Limb (tissue), 2 donors: Measurements from ENCODE around the gene PPP2R2D.

Experiments
- DNase-seq, 2 donors: peaks; one replicate each; pipeline ENCODE4 v3.0.0-alpha.2; 2016; ENCODE audit errors: extremely low spot score in 2 of 2

The PPP2R2D gene

DNA sequence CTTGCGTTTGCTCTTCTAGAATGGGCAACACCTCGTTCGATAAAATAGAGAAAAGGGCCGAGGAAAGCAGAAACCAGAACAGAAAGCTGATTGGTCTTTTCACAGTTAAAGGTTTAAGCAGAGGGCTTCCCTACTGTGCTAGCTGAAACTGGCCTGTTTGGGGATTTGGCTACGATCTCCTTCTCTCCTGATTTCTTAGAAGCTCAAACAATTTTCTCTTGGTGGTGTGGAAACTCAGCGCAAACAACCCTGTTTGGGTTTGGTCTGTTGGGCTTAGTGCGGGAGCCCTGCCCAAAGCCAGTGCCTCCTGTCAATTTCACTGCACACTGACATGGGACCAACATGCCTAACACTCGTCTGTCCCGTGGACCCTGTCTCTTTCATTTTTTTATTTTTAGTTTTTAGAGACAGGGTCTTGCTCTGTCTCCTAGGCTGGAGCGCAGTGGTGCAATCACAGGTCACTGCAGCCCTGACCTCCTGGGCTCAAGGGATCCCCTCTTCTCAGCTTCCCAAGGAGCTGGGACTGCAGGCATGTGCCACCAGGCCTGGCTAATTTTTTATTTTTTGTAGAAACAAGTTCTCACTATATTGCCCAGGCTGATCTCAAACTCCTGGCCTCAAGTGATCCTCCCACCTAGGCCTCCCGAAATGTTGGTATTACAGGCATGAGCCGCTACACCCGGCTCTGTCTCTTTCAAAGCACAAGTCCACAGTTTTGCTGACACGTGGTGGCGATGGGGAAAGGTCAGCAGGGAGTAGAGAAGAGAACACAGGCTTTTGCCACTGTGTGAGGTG, 97.4 kb downstream of the PPP2R2D start:
- DNase-seq, result no peak

DNA sequence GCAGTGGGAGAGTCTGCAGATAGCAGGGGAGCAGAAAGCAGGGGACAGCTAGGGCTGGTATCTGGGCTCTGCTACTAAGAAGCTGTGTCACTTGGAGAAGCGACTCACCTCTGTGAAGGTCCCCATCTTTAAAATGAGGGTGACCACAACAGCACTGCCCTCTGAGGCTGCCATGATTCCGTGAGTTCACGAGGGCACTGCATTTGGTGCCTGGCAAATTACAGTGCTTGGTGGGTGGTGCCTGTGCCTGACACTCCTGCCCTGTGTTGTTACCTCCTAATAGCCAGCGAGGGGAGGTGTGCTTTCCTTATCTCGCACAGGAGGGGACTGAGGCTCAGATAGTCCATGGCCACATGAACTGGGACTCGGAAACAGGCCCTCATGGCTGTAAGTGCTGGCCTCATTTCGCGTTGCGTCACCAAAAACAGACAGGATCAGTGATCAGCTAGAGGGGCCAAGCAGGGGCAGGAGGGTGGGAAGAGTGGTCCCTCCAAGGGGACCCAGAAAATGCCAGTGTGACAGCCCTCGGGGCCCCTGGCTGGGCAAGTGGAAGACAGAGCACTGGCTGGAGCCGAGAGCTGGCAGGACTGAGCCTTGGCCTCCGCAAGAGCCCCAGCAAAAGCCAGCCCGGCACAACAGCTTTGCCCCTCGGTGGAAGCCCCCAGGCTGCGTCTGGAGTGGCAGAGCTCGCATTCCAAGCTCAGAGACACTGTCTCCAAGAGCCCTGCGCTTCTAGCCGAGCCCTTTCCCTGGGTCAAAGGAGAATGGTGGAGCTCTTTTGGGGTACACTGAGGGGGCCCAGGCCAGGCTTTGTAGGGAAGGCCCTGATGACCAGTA, 98.3 kb downstream of the PPP2R2D start:
- no peak for DNase-seq

DNA sequence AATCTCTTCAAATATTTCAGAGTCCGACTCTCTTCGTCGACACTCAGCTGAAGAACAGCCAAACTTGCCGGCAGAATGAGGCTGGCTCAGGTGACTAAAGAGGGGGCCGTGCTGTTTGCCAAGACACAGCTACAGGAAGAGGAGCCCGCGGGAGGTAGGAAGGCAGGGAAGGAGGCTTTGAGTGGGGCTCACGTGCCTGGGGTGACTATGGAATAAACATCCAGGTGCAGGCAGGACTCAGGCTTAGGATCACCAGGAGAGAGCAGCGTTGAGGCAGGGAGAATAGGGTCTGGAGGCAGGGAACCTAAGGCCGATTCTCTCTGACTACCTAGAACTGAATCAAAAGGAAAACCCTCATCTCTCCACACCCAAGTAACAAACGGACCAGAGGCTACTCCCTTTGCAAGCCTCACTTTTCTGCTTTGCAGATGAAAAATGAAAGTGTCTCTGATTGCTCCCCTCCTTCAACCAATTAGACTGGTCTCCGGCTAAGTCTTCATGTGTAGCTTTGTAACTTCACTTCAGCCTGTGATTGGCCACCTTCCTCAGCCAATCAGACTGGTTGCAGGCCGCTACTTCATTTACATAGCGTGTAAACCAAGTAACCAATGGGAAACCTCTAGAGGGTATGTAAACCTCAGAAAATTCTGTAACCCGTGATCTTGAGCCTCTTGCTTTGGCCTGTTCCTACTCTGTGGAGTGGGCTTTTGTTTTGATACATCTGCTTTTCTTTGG, 100.6 kb downstream of the PPP2R2D start:
- no peak for DNase-seq

DNA sequence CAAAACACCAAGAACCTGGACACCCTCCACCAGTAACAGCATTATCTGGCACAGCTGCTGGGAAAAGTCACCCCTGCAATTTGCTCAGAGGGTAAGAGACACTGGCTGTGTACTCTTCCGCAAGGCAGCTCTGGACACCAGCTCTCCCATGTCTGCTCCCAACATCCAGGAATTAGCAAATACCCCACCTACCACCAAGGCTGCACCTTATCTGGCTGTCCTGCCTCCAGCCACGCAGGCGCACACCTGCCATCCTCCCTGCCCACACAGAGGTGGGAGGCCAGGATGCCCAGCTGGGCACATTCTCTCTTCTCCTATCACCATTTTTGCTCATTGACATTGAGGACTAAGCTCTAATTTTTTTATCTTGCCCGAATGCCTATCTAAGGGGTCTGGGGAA, 101.2 kb downstream of the PPP2R2D start:
- no peak for DNase-seq

DNA sequence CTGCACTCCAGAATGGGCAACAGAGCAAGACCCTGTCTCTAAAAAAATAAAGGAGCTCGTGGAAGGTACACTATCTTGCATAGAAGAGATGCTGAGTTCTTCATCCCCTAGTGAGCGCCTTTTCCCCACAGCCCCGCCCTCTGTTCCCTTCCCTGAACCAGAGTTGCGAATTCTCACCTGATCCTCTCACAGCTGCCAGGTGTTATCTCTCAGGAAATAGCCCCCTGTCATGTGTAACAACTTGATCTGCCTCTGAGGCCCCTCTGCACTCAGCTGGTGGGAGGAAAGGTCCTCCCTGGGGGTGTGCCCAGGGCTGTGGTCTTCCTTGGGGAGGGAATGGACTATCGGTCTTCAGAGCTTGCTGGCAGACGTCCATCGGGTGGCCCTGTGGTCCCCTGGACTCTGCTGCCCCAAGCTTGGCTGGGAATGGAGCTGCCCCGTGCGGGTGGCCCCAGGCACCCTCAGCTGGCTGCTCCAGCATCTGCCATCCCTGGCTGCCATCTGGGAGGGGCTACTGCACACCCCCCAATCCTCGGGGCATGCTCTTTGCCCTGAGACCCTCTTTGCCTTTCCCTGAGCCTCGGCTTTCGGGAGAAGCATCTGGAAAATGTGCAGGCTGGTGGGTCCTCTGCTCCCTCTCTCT, 102.6 kb downstream of the PPP2R2D start:
- DNase-seq, result no peak

DNA sequence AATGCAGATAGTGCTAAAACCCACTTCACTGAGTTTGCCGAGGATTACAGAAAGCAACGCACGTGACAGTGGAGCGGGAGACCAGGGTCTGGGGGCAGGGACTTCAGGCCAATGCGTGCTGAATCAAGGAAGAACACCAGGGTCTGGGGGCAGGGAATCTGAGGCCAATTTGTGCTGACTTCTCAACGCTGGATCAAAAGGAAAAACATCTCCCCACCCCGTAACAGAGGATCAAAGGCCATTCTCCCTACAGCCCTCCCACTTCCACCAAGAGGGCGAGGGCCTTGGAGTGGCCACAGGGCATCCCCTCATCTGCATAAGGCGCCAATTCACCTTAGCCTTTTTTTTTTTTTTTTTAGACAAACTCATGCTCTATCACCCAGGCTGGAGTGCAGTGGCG, 103.2 kb downstream of the PPP2R2D start:
- no peak for DNase-seq

DNA sequence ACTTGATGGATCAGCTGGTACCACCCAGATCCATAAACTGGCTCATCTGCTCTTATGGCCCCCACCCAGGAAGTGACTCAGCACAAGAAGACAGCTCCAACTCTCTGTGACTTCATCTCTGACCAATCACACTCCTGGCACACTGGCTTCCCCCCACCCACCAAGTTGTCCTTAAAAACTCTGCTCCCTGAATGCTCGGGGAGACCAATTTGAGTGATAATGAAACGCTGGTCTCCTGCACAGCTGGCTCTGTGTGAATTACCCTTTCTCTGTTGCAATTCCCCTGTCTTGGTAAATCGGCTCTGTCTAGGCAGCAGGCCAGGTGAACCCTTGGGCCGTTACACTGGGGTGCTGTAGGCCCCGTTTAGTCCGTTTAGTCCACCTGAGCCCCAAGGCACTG, 104.3 kb downstream of the PPP2R2D start:
- DNase-seq, result no peak

DNA sequence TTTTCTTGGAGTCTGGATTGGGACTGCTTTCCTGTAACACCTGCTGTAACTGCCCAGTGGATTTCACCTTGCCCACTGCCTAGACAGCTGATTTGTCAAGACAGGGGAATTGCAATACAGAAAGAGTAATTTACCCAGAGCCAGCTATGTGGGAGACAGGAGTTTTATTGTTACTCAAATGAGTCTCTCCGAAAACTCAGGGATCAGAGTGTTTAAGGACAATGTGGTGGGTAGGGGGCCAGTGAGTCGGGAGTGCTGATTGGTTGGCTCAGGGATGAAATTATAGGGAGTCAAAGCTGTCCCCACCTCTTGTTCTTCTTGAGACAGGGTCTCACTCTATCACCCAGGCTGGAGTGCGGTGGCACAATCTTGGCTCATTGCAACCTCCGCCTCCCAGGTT, 106.2 kb downstream of the PPP2R2D start:
- DNase-seq, result no peak

DNA sequence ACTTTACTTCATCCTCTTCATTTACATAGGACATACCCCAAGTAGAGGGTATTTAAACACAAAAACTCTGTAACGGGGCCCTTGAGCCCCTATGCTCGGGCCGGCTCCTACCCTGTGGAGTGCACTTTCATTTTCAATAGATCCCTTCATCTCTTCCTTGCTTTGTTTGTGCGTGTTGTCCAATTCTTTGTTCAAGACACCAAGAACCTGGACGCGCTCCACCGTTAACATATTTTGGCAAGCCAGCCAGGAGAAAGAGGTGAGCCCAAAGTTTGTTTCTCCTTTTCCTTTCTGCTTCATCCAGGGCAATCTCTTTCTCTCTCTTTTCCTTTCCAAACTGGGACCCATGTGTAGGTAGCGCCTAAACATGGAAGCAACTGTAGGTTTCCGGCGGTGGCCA, 106.9 kb downstream of the PPP2R2D start:
- no peak for DNase-seq
